Measurements from ENCODE around the gene TMPRSS2.

DNA sequence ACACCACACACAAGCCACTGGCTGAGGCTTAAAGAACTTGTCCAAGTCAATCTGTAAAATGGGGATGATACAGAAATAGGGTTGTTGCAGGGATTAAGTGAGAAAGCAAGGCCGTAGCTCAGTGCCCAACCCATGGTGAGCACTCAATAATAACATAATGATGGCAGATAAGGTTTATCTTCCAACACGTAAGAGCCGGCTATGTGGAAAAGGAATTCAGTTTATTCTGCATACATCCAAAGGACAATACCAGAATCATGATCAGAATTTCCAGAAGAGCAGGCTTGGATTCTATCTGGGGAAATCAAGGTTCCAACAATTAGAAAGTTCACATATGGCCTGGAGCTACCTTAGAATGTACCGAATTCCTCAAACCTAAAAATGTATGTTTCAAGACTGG is 4.6 kb downstream of the TMPRSS2 start:
- TF ChIP-seq, protein P1, sequence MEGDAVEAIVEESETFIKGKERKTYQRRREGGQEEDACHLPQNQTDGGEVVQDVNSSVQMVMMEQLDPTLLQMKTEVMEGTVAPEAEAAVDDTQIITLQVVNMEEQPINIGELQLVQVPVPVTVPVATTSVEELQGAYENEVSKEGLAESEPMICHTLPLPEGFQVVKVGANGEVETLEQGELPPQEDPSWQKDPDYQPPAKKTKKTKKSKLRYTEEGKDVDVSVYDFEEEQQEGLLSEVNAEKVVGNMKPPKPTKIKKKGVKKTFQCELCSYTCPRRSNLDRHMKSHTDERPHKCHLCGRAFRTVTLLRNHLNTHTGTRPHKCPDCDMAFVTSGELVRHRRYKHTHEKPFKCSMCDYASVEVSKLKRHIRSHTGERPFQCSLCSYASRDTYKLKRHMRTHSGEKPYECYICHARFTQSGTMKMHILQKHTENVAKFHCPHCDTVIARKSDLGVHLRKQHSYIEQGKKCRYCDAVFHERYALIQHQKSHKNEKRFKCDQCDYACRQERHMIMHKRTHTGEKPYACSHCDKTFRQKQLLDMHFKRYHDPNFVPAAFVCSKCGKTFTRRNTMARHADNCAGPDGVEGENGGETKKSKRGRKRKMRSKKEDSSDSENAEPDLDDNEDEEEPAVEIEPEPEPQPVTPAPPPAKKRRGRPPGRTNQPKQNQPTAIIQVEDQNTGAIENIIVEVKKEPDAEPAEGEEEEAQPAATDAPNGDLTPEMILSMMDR (IDR thresholded peaks at IDR 0.05): no peak
- no peak for TF ChIP-seq EZH2 (IDR thresholded peaks at IDR 0.05; ENCODE audit: borderline replicate concordance, insufficient read depth, low read depth, low read length, poor library complexity, severe bottlenecking)

Data from B cell (primary cell).